NCI-H128 (cell line): ENCODE measurements around the gene SDK1.

Experiments used
- DNase-seq: peaks from one replicate; lab custom pipeline; 2025; ENCODE audit not compliant: unreplicated experiment; lab: John Stamatoyannopoulos, UW

Gene SDK1

DNA sequence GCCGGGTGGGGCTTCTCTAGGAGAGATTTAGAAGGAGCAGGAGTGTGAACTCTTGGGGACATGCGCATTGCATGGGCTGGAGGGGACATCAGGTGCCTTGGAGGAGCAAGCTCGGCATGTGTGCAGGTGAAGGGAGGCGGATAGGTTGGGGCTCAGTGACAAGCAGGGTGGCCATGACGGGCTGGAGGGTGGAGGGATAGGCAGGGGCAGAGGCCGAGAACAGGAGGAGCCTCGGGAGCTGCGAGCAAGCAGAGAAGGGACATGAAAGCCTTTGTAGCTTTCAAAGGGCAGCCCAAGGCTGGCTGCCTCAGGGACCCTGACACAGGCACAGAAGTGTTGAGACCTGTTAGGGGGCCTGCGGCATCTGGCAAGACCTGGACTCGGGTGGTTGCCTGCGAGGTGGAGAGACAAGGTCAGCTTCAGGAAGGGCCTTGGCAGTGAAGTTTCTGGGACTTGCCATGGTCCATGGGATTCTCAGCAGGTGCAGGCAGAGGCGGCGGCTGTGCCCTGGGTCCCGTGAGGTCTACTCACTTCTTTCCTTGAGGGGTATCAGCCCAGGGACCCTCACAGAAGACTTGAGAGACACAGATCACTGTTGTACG, 664.8 kb downstream of the SDK1 start:
- DNase-seq: no peak

DNA sequence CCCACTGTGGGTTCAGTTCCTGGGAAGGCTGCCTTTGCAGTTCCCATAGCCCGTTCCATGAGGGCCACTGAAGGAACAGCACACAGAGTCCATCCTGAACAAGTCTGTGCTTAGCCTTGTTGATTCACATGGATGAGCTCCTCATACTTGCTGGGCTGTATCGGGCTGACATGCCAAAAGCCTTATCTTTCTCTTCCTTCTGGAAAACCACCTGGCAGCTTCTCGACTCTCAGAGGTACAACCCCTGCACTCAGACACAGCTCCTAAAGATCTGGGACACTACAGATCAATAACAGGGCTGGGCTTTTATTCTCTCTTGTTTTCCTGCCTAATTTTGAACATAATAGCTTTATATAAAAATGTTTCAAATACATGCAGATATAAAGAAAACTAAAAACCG, 667.2 kb downstream of the SDK1 start:
- DNase-seq: no peak

DNA sequence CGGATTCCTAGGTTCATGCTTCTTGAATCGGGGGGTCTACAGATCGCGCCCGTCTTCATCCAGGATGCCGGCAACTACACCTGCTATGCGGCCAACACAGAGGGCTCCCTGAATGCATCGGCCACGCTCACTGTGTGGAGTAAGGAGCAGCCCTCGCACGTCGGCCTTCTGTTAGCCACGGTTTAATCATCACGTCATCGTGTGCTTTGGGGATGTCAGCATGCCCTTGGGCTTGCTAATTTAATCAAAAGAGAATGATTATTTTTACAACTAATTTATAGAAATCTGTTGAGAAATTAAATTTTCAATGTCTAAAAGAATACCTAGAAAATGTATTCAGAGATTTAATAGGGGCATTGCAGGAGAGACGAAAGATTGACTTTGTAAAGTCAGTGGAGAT, 668.2 kb downstream of the SDK1 start:
- no peak for DNase-seq

DNA sequence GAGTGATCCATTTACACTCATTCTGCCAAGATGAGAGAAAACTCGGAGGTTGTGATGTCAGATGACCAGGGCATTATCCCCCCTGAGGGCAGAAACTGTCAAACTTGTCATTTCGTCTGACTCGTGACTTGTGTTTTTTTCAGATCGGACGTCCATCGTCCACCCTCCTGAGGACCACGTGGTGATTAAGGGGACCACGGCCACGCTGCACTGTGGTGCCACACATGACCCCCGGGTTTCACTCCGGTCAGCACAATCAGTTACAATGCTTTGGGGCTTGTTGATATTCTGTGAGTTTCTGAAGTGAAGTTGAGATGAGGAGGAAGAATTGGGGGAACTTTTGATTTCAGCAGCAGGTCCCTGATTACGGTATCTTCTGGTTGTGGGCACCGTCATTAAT, 670.3 kb downstream of the SDK1 start:
- DNase-seq: no peak

DNA sequence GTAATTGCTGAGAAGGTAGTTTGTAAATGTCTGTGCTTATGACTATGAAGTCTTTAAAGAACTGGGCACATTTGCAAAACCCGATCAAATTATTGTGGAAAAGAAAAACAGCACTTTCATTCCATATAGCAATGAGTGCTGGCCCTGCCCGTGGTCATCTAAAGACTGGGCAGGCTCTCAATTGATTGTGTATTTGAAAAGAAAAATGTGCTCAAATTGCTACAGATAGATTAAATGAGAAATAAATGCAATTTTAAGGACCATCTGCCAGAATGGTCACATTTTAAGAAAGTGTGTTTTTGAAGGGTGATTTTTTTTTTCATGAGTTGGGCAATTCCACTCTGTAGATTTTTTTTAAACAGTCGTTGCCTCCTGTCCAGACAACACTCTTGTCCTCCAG, 672.2 kb downstream of the SDK1 start:
- DNase-seq: no peak

DNA sequence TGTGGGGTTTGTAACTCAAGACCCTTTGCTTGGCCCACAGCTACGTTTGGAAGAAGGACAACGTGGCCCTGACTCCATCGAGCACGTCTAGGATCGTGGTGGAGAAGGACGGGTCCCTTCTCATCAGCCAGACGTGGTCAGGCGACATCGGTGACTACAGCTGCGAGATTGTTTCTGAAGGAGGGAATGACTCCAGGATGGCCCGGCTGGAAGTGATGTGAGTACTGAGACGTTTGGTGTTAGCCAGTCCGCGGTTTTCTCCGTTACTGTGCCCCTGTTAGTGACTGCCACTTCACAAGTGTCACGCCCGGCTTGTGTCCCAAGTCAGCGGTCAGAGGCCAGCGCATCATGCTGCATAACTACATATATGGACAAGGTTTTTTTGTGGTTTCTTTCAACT, 673.3 kb downstream of the SDK1 start:
- no peak for DNase-seq

DNA sequence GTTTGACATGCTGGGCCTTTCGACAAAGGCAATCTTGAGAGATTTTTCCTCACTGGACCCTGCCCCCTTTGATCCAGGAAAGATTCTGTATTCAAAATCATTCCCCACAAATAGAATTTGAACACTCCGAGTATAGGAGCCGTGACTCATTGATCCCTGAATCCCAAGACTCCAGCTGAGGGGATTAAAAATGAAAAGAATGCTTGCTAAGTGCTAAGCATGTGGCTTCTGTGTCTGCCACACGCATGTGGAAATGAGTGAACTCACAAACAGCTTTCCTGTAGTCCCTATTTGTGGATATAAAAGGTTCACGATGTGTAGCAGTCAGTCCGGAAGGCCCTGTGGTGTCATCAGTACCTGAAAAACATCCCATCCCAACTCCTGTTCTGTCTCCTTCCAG, 674.3 kb downstream of the SDK1 start:
- no peak for DNase-seq

DNA sequence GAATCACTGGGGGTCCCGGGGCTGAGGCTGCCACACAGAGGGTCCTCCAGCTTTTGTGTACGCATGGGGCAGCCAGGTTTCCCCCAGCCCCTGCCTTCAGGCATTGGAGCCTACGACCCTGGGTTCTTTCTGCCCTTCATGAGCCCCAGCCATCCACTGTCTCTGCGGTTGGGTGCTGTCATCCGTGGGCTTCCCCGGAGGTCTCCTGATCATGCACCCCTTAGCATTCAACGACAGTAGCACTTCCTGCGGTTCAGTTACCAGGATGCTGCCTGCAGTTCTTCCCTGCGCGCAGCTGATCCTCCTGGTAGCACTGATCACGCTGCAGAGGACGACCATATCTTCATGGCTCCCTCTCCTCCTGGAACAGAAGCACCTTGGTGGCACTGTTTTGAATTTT, 676.3 kb downstream of the SDK1 start:
- DNase-seq: no peak

DNA sequence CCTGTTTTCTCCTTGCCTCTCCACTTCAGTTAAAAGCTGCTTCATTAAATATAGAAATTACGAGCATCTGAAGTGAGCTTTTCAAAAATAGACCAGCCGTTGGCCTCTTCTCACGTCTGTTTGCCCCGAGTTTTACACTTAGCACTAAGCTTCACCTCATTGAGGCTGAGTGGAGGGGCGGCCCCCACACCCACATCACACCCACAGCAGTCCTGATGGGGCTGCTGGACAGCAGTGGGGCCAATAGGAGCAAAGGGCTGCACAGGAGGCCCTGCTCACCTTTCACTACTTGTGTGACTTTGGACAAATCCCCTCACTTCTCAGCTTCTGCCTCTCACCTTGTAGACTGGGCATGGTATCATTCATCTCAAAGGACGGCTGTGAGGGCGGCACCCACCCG, 677.8 kb downstream of the SDK1 start:
- DNase-seq: peak; percentile 4

DNA sequence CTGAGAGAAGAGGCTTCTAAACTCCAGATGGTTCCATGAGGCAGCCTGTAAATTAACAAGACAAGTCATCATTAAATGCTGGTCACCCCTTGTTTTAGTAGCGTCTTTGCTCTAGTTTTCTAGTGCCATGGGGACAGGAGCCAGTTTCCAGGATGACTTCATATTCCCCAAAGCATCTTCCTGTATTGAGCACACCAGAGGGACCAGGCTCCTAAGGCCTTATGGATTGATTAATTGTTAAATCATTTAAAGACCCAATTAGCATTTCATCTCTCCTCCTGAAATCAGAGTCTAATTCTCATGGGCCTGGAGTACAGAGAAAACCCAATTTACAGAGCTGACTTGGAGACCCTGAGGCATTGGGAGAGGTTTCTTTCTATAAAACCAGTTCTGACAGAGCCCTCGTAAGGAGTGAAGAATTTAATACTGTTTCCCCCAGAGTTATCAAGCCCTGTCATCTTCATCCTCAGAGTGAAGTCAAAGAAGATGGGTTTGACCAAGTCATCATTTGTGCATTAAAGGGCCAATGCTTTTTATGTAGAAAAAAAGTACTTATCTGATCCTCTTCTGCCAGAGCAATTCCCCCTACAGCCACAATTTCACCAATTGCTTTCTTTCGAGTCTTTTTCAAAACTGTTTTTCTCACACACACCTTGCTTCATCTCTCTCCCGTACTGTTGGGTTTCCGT, 678.7 kb downstream of the SDK1 start:
- no peak for DNase-seq

DNA sequence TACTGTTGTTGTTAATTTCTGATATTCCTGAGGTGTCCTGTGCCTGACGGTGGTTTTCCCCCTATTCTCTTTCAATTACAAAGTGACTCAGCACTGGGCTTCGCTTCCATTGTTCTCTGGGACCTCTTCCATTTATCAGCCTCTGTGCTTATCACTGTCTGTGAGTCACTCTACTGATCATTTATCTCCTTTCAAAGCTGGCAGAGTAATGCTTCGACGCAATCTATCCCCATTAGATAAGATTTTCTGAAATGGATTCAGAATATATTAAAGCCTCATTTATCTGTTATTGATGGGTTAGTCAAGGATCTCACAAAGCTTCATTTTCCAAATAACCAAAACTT, 679.2 kb downstream of the SDK1 start:
- no peak for DNase-seq

DNA sequence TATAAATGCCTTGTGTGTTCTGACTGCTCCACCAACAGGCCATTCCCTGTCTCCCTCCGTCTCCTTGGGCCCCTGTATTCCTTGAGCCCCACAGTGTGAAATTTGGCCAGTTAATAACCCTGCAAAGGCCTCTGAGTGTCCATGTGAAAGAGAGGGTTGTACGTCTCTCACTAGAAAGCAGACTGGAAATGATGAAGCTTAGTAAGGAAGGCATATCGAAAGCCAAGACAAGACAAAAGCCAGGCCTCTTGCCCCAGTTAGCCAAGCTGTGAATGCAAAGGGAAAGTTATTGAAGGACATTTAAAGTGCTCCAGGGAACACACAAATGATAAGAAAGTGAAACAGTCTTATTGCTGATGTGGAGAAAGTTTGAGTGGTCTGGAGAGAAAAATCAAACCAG, 680.2 kb downstream of the SDK1 start:
- no peak for DNase-seq

DNA sequence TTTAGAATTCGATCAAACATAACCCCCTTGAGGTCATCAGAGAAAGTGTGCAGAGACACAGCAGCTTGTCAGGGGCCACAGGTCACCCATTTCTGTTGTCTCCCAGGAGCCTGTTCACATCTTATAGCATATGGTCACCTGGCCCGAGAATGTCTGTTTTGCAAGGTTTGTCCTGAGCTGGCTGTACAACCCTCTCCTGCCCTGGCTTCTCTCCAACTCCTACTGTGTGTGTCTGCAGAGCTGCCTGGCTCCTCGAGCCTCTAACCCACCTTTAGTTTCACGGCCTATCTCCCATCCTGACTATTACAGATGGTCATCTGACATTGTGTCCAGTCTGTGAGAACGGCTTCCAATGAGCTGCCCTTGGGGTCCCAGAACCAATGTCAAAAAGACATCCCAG, 683.4 kb downstream of the SDK1 start:
- no peak for DNase-seq

DNA sequence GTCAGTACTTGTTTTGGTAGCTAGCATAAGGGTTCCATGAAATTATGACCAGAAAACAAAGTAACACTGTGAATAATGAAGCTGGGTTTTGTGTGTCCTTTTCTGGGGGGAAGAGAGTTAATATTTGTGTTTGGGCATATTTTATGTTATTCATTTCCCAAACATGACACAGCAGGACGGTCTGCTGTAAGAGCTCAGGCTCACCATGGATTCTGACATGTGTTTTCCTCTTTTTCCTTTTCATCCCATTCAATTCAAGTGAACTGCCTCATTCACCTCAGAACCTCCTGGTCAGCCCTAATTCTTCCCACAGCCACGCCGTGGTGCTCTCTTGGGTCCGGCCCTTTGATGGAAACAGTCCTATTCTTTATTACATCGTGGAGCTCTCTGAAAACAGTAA, 685.9 kb downstream of the SDK1 start:
- DNase-seq: no peak

DNA sequence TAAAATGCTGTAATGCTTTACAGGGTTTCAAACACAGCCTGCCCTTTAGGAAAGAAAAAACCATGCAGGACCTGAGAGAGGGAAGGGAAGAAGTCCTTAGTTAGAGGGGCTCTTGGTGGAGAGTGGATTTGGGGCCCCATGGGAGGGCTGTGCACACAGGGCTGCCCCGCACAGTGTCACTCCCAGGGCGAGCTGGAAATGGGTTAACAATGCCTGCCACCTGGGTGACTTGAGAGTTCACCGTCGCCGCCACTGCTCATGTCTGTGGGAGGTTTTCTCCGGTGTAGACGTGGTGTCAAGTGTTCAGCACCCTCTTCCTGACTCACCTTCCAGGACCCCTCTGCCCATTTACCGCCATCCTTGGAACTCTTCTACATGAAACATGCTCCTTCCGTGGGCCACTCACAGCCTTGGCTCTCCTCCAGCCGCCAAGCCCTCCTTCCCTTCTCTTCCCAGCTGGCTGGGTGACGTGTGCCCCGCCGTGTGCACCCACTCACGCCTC, 686.4 kb downstream of the SDK1 start:
- no peak for DNase-seq

DNA sequence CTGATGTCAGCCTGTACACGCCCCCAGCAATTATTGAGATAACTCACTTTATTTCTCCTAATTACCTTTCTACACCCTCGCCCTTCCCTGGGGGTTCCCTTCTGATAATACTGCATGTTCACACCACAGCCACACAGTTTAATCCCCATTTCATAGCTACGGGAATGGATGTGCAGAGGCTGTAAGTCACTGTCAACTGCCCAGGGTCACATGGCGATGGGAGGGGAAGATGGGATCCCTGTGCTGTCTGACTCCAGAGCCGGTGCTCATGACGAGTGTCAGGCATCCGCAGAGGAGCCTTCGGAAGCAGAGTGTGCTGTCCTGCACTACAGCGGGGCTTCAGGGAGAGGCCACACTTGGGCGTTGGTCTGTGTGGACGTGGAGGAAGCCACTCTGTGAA, 688.7 kb downstream of the SDK1 start:
- no peak for DNase-seq

DNA sequence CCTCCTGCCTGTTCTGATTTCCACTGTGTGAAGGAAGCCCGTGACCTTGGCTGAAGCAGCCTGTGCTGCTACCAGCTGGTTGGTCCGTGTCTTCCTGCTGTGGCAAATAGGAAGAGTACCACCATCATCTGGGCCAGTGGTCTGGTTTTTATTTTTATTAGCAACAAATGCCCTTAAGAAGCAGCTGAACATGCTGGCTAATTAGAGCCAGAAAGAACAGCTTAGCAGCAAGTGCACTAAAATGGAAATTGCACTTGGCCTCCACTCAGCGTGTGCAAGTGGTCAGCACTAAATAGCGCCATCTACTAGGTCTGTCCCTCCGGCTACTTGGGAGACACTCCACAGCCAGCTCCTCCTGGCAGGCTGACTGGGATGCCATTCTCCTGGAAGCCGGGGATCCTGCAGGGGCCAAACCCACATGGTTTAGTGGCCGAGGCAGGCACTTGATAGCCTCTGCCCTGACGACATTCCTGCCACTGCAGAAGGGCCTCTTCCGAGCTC, 690.7 kb downstream of the SDK1 start:
- DNase-seq: no peak

DNA sequence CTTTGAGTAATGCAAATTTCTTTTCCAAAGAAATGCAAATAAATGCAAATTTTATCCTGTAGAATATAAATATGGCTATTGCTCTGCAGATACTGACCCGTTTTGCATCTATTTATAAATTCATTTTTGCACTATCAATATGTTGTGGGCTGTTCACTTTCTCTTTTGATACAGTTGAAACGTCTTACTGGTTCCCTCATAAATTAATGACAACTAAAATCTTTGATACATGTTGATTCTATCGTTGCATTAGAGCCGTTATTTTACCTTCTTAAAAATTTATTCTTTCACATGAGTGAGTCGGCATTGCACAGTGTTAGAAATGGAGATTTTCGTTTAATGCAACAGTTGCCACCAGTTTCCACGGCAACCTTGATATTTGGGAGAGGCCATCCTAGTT, 691.8 kb downstream of the SDK1 start:
- DNase-seq: no peak

DNA sequence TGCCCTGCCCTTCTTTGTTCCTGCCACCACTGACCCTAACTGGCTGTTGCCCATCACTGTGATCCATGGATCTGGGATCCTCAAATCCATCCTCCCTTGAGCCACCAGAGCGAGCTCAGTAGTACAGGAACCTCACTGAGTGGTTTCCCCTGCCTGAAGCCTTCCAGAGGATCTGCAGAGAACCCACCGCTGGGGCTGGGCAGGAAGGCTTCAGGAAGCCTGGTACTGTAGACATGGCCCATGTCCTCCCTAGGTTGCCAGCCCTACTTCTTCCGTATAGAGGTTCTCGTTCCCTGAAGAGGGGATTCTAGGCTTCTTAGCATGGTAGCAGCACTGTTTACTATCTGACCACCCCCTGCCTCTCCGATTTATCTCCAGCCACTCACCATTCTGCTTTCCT, 693.7 kb downstream of the SDK1 start:
- no peak for DNase-seq

DNA sequence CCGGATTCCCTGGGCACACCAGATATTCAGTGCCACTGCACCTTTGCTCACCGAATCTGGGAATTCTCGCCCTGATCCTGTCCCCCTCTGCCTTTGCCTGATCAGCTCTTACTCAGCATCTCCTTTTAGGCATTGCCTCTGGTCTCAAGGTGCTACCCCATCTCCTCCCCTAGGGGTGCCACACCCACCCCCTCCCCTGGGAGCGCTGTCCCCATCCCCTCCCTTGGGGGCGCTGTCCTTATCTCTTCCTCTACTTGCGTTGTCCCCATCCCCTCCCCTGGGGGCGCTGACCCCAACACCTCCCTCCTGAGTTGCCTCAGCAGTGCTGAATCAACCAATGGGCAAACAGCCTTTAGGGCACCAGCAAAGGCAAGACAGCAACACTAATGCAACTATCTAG, 694.1 kb downstream of the SDK1 start:
- no peak for DNase-seq

DNA sequence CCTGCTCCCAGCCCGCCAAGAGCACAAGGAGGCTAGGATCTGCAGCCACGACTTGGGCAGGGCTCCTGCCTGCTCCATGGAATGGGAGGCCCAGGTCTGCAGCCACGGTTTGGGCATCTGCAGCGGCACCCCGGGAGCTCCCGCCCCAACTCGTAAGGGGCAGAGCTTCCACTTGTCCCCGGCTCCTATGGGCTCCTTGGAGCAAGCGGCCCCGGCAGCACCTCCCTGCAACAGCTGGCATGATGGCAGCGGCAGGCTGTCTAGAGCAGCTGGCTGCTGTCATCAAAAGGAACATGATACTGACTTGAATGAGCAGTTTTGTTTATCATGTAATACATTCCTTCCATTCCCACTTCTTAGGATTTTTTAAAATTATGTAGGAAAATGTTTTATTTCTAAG, 697.0 kb downstream of the SDK1 start:
- no peak for DNase-seq

DNA sequence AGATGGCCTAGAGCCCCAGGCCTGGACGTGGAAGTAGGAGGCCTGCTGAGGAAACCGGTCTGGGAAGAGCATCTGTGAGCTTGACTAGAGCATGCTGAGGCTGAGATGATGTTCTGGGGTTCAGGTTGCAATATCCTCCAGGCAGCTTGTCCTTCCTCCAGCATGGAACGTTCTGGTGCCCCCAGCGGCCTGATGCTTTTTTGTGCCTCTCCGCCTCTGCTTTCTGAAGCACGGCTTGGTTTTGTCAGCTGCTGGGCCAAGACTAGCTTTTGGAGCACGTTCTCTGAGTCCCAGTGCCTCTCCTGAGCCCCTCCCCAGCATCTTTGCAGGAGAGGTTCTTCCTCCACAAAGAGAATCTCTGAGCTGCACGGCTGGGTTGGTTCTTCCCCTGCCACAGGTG, 699.1 kb downstream of the SDK1 start:
- no peak for DNase-seq

DNA sequence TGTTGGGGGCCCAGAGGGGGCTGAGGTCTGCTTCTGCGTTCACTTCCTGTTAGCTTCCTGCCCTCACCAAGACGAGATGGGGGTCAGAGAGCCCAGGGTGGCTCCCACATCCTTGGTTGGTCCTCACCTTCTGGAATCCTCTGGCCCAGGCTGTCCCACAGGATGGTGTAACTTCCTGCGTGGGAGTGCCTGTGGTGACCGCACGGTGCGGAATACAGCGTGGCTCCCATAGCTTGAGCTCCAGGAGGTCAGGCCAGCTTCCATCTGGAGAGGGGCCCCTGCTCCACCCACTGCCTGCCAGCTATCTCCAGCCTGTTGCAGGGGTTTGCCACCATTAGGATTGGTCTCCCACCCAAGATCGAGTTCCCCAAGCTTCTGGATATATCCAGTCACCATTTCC, 699.9 kb downstream of the SDK1 start:
- no peak for DNase-seq
